GM19351 (cell line): Measurements from ENCODE around the gene GRIFIN.

Experiments used
- ATAC-seq: cut with Tn5 transposase; IDR thresholded peaks from one replicate; pipeline ENCODE4 v1.9.1; 2021; ENCODE audit warnings: mild to moderate bottlenecking, moderate library complexity; ENCODE audit not compliant: unreplicated experiment

Gene GRIFIN, protein sequence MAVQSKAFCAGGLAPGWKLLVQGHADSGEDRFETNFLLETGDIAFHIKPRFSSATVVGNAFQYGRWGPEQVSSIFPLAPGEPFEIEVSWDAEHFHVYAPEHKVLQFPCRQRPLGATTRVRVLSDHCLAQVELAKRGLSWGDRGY

DNA sequence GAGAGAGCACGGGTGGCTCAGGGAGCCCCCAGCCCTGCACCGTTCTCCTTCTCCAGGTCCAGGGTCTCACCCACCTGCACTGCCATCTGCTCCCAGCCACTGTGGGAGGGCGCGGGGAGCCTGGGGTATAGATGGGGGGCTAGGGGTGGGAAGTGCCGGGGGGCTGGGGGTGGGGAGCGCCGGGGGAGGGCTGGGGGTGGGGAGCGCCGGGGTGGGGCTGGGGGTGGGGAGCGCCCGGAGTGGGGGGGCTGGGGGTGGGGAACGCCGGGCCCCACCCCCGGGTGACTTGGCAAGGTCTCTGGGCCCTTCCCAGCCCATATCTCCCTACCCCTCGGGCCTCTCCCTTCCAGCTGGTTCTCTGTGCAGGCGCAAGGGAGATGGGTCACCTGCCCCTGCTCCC, at the start of gene GRIFIN:
Gene GRIFIN (minus strand): TSS at position 101 of the 400 bp plus-strand sequence. CDS start 15 bp downstream, at position 86.
- no peak for ATAC-seq

DNA sequence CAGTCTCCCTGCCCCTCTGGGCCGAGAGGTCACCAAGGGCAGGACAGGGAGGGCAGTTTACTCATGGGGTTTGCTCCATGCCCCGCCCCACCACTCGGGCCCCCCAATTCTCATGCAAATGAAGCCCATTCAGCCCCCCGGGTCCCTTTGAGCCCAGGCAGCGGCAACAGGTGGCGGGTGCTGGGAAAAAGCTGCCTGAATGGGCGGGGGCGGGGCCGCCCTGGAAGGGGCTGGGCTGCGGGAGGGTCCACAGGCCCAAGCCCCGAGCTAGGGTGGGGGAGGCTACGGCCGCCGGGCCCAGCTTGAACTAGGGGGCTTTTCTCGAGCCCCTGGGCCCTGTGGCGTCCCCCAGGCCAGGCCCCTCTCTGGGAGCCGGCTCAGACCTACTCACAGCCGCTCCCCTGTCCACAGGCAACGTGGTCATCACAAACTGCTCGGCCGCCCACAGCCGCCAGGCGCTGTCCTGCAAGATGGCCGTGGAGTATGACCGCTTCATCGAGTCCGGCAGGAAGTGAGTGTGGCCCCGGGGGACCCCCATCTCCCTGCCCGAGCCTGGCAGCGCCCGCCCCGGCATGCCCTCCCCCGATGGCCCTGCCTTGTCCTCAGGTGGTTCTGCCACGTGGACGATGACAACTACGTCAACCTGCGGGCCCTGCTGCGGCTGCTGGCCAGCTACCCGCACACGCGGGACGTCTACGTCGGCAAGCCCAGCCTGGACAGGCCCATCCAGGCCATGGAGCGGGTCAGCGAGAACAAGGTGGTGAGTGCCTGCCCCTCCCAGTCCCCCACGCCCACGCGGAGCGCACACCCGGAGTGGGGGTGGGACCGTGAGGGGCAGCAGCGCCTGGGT, 48.8 kb upstream of the GRIFIN start:
- no peak for ATAC-seq

DNA sequence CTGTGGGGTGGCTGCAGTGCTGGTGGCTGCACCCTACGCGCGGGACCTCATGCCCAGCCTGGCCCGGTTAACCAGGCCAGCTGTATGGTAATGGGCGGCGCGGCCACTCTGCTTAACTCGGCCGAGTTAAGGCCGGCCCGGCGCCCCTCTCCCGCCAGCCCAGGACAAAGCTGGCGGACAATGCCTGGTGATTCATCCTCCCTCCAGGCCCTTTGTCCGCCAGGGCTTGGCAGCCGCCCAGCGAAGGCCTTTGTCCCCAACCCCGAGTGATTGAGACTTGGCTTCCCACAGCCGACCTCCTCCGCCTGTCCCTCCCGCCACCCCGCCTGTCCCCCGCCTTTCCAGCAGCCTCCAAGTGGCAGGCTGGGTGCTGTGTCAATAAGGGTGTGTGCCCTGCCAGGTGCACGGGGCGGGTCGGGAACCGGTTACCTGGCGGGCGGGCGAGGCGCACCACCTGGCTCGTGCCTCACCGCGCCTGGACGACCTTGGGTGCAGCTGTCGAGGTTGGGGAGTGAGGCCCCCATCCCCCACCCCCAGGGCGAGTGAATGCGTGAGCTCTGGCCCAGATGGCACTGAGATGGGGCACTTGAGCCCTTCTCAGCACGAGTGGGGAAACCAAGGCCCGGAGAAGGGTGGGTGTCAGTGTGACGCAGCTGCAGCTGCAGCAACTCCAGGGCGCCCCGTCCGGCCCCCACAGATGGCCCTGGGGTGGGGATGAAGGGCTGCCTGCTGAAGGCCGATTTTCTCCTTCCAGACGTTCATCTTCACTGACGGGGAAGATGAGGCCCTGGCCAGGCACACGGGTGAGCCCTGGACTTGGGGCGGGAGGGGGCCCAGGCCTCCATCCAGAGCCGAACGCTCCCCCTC, 48.0 kb upstream of the GRIFIN start:
- ATAC-seq: no peak

DNA sequence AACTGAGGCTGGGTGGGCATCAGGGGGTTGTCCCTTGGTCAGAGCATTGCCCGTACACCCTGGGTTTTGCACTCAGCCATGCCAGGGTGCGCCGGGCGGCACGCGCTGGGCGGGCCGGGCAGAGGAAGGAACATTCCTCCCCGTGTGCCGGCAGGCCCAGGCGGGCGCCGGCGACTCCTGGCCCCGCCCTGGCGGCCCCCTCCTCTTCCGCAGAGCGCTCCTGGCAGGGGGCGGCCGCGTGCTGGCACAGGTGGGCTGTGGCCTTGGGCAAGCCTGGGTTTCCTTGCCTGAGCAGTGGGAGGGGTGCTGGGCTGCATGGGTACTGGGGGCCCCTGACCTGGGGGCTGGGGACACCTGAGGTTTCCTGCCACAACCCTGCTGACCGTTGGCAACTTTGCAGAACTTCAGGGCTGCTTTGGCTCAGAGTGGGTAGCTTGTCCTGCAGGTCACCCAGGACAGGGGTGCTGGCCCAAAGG, 47.3 kb upstream of the GRIFIN start:
- ATAC-seq: no peak

DNA sequence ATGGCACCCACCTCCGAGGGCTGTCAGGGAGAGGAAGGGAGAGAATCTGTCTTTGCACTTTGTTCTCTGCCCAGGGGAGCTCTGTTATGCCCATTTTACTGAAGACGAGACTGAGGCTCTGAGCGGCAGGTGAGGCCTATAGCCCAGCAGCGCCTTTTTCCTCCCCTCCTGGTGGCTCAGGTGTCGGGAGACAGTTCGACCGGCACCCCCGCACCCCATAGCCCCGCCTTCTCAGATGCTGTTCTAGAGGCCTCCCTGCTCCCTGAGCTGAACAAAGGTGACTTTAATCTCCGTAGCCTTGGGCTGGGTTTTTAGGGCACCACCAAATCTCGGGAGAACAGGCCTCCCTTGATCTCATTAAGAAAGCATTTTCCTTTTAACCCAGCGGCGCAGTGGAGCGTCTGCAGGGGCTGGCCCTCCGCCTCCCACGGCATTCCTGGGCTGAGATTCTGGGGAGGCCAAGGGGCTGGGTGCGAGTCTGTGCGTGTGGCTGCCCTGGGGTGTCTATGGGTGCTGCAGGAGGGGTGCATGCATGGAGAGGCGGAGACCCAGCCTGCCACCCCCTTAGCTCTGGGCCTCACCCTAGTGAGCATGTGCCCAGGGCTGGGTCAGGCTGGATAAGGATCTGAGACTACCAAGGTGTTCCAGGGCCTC, 46.7 kb upstream of the GRIFIN start:
- no peak for ATAC-seq

DNA sequence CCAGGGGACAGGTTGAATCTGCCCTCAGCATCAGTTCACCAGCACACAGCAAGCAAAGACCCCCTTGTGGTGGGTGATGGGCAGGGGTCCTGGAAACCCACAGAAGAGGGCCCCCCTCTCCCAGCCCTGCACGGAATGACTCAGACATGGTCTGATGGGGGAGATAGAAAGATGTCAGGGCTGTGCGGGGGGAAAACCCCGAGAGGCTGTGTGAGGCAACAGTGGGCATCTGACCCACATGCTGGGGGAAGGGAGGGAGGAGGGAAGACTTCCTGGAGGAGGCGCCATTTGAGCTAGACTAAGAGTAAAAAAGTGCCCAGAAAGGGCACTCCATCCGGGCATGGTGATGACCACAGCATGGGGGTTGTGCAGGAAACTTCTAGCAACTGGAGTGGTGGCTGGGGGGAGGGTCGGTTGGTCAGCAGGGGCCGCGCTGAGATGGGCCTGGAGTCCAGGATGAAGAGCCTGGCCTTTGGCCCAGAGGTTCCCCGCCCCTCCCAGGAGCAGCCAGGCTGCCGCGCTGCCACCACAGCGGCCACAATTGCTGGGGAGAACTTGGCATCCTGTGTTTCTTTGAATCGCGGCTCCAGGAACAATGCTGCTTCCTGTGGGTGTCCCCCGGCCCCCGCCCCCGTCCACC, 45.9 kb upstream of the GRIFIN start:
- ATAC-seq: no peak

DNA sequence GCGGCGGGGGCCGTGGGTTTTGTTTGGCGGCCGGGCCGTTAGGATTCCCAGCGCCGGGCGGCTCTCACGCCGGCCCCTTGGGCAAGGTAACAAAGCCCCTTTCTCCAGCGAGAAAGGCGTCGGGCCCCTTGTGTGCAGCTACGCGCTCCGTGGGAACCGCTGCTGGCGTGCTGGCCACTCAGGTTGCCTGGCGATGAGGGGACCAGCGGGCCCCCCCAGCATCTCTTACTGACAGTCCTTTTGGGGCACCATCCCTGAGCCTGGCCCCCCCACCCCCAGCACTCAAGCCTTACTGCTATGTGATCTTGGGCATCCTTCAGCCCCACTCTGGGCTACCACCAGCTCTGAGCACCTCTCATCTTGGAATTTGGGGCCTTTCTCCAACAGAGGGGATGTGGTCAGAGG, 45.1 kb upstream of the GRIFIN start:
- no peak for ATAC-seq

DNA sequence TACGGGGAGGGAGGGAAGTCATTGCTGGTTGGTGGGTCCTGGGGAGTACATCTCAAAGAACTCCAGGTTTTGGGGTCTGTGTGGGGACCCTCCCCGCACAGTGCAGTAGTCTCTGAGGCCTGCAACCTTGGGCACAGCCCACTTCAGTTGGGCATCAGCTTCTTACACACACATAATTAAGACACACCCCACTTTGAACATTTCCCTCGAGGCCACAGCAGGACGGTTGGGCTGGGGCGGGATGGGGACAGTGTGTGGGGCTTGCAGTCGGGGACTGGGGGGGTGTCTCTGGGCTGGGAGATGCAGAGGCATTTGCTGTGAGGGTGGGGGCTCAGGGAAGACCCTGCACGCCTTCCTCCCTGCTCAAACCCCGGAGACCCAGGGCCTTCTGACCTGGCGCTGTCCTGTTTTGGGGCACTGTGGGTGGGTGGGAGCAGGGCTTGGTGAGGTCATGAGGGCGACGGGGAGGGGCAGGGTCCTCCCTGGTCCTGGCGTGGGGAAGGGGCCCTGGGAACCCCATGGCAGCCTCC, 44.6 kb upstream of the GRIFIN start:
- ATAC-seq: no peak

DNA sequence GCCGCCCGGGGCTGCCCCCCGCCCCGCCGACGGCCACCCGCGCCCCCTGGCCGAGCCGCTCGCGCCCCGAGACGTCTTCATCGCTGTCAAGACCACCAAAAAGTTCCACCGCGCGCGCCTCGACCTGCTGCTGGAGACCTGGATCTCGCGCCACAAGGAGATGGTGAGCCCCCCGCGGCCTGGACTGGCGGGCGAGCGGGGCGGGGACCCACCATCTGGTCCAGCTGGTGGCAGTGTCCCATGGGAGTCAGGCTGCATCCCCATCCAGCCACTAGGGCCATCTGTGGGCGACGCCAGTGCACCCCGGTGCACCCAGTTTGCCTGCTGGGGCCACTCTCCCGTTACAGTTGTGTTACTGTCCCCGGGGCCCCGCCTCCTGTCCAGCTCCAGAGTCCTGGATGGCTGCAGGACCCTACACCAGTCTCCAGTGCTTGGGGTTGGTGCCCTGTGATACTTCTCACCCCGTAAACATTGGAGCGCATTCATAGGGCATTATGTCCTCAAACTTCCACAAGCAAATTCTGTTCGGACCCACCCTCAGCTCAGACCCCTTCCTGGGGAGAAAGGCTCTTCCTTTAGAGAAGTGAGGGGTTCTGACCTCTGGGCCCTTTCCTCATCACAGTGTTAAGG, 44.0 kb upstream of the GRIFIN start:
- no peak for ATAC-seq

DNA sequence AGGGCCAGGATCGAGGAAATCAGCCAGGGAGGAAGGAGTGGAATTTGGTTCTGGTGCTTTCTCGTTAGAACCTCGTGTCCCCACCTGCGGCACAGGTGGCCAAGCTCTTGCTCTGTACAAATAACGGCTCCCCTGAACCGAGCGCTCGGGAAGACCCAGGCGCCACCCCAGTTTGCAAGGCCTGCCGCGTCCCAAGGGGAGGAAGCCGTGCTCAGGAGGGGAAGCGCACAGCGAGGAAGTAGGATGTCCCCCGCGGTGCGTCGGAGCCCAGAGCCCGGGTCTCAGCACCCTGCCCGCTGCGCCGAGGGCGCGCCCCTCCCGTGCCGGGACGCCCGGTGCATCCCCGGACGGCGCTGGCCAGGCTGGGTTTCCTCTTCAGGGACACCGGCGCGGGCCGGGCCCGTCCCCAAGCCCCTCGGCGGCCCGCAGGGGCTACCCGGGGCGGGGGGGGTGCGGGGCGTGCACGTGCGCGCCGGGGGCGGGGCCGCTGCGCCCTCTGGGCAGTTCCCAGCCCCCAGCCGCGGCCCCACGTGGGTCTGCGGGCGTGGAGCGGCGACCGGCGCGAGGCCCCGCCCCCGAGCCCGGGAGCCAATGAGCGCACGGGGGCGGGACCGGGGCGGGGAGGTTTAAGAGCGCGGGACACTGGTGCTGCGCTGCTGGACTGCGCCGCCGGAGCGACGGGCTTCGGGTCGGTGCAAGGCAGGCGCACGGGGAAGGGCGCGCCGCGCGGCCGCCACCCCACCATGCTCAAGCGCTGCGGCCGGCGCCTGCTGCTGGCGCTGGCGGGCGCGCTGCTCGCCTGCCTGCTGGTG, 43.1 kb upstream of the GRIFIN start, which contains the start of gene LFNG:
Gene LFNG (plus strand): TSS at position 656 of the 812 bp plus-strand sequence. CDS start 88 bp downstream, at position 744.
- ATAC-seq: peak; percentile 85

DNA sequence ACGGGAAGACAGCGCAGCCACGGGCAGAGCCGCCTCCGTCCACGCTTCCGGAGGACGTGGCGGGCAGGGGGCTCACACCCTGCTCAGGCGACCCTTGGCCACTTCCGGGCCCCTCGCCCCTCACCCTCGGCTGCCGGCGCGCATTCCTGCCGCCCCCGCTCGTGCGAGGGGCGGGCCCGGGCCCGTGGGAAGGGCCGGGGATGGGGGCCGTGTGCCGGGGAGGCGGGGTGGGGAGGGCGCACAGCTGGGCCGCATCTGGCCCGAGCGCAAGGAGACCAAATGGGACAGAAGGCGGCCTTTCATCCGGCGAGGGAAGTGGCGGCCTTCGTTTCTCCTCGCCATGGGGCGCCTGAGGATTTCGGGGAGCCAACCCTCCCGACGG, 42.5 kb upstream of the GRIFIN start:
- no peak for ATAC-seq

DNA sequence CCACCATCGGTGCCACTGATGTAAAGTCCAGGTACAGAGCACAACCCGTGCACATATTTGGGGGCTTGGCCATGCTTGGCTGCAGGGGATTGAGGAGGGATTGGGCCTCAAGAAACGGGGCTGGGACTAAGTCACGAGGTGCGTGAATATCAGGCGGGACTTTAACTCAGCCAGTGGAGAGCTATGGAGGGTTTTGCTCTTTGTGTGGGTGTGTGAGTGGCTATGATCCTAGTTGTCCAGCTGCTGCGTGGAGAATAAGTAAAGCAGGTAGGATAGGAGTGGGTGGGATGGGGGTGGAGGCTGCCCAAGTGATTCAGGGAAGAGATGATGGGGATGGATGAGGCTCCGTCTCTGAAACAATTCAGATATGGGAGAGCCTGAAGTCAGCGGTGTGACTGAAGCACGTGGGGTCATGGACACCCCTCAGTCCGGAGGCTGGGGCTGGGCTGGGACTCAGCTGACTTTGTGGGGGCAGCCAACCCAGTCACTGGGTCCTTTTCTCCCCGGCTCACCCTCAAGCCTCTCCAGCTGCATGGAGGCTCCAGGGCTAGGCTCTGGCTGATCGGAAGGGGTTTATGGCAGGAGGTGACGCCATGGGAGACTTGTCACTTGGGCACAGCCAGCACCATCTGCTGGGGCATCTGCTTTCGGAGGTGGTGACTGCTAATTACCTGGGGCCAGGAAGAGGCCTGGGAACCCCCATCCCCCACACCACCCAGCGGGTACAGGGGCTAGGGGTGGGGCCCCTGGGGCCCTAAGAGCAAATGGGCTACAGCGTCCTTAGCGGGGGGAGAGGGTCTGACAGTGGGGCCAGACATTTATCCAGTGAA, 41.7 kb upstream of the GRIFIN start:
- no peak for ATAC-seq

DNA sequence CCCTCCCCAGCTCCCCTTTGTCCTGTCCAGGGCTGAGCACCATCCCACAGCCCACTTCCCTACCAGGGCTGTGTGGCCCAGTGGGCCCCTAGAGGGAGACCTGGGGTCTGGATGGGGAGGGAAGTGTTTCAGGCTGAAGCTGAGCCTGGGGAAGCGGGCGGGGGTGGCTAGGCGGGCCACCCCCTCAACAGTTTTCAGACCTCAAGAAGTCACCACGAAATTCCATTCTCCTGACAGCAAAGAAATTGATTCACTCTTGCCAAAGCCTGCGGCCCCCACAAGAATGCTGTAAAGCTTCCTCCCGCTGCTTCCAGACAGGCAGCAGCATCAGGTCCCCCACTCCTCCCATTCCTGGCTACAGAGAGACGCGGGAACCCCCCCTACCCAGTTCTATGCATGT, 40.8 kb upstream of the GRIFIN start:
- ATAC-seq: no peak

DNA sequence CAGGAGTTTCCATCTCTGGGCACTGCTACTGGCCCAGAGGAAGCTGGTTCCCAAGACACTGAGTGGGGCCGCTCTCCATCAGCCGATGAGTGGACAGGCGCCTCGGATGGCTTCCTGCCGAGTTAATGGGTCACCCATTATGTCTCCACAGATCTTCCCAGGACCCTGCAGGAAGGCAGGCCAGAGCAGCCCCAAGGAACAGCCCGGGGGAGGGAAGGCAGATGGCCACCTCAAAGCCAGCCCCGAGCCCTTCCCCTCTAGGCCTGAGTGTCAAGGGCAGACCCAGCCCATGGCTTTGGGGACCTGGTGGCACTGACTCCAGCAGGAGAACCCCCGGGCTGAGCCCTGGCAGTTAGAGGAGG, 40.0 kb upstream of the GRIFIN start:
- ATAC-seq: no peak

DNA sequence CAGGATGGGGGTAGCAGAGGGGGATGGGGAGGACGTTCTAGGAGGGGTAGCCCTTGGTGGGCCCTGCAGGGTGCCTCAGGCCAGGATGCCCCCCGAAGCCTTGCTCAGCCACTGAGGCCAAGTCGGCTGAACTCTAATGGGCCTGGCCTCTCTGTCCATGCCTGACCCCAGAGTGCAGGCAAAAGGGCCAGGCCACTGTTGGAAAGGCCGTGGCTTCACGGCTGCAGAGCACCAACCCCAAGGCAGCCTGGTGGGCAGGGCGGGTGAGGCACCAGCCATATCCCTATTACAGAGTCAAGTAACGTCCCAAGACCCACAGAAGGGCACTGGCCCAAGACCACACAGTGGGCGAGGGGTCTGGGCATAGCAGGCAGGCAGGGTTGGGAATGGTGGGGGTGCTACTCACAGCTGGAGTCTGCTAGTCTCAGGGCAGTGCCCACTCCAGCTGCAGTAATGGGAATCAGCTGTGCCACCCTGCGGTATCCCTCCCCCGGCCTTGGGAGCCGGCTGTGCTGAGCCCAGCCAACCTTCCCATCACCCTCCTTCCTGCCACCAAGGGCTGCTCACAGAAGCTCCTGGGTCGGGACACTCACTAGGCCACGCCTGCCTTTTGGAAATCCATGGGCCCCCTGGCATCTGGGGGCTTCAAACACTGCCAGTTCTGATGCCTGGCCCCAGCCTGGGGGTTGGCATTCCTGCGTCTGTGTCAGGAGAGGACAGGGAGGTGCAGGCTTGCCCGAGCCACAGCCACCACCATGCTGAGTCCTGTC, 39.4 kb upstream of the GRIFIN start:
- no peak for ATAC-seq

DNA sequence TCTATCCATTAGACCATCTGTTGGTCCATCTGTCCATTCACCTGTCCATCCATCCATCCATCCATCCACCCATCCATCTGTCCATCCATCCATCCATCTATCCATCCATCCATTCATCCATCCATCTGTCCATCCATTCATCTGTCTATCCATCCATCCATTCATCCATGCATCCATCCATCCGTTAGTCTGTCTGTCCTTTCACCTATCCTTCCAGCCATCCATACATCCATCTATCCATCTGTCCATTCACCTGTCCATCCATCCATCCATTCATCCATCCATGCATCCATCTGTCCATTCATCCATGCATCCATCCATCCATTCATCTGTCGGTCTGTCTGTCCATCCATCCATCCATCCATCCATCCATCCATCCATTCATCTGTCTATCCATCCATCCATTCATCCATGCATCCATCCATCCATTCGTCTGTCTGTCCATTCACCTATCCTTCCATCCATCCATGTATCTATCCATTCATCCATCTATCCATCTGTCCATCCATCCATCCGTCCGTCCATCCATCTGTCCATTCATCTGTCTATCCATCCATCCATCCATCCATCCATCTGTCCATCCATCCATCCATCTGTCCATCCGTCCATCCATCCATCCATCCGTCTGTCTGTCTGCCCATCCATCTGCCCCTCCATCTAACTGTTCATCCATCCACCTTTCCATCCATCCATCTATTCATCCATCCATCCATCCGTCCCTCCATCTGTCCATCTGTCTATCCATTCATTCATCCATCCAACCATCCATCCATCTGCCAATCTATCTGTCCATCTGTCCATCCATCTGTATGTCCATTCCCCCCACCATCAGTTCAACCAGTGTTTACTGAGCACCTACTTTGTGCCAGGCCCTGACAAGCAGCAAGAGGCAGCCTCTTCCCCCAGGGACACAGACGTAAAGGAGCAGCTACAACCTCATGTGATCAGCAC, 38.5 kb upstream of the GRIFIN start:
- no peak for ATAC-seq
